GM08714 (cell line): ENCODE results near the gene MICAL3.

Experiments
- H3K4me3 ChIP-seq: fragments of 200-500 bp; sonication (Bioruptor generic); 2 replicates; pipeline ENCODE4 v1.5.1; 2014; ENCODE audit warnings: mild to moderate bottlenecking, low read length, inconsistent platforms
- ZNF274 ChIP-seq: IDR thresholded peaks from 2 replicates; pipeline ENCODE4 v1.6.1; 2012; ENCODE audit warnings: mild to moderate bottlenecking, low read depth, low read length

The MICAL3 gene

DNA sequence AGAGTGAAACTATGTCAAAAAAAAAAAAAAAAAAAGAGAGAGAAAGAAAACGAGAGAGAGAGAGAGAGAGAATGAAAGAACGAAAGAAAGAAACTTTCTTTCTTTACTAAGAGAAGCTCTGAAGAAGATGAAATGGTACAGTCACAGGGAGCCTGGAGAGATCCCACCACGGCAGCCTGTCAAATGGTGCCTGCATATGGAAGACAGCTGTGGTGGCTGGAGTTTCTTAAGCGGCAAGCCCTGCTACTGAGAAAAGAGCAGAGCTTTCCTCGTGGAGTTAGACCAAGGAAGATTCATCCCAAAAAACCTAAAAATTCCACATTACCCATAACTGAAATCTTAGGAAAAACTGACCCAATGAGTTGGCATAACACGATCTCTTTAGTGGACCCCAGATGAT is 66.7 kb downstream of the MICAL3 start:
- TF ChIP-seq ZNF274, result no peak
- H3K4me3 ChIP-seq, result no peak overlapping the region

- no peak for TF ChIP-seq ZNF274
- no peak overlapping the region for H3K4me3 ChIP-seq
Observed at GRCh38 chr22:17957204-17957603, 67.2 kb downstream of the MICAL3 start.

GRCh38 chr22:17956630-17957029 is 67.7 kb downstream of the MICAL3 start:
- H3K4me3 ChIP-seq, result no peak overlapping the region
- no peak for TF ChIP-seq ZNF274

GRCh38 chr22:17955590-17956379 is 68.6 kb downstream of the MICAL3 start:
- TF ChIP-seq ZNF274, result no peak
- H3K4me3 ChIP-seq, result no peak overlapping the region

- no peak for TF ChIP-seq ZNF274
- H3K4me3 ChIP-seq, result no peak overlapping the region
Observed at GRCh38 chr22:17954860-17955587, 69.3 kb downstream of the MICAL3 start.

DNA sequence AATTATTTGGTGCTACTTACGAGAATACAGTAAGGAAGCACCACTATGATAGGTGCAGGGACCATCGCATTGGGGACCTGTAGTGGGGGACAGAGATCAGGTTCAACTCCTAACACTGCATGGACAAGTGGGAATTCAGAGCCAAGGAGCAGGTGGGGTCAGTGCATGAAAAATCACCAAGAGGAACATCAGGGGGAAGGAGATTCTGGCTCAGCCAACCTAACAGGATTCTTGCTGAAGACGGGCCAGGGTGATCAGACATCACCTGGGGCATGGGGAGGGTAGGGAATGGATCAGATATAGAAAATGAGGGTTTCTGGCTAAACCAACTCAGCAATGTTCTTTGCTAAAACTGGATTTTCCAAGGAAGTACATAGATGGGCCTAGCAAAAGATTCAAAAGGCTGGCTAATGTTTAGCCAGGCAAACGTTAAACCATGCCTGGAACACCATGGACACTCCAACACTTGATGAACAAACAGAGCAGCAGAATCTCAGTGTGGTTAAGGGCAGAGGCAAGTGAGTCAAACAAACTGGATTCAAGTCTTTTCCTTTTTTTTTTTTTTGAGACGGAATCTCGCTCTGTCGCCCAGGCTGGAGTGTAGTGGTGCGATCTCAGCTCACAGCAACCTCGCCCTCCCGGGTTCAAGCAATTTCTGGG is 70.0 kb downstream of the MICAL3 start:
- no peak overlapping the region for H3K4me3 ChIP-seq
- no peak for TF ChIP-seq ZNF274

DNA sequence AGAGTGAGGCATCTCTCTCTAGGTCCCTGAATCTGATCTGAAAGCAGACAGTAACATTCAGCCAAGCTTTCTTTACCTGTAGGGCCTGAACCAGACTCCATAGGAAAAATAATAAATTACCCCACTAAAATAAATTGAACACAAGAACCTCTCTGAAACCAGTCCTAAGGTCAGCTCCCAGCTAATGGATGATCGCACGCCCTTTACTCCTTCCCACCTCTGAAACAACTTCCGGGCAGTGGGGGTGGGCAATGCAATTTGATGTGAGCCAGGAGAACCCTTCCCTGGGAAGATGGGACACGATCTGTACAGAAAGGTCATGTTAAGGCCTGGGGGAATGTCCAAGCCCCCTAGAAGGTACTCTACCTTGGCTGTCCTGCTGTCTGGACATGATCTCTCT is 71.2 kb downstream of the MICAL3 start:
- no peak for TF ChIP-seq ZNF274
- no peak overlapping the region for H3K4me3 ChIP-seq

DNA sequence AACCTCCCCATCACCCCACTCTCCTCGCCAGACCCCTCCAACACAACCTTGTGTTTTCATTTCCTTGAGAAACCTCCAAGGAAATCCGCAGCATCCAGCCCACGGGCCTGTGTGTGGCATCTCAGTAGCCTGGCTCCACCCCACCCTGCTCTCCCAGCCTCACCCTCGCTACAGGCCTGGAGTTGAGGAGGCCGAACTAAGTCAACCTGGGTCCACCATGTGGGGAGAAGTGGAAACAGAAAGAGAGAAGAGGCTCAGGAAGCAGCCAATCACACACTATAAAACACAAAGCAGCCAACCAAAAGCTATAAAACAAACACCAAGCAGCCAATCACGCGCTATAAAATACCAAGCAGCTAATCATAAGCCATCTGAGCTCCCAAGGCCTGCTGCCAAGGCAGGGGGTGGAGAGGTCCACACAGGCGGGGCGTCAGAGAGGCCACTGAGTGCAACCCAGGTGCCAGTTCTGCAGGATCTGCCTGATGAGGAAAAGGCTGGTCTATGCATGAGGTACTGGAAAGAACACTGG is 72.0 kb downstream of the MICAL3 start:
- TF ChIP-seq ZNF274, result no peak
- no peak overlapping the region for H3K4me3 ChIP-seq

DNA sequence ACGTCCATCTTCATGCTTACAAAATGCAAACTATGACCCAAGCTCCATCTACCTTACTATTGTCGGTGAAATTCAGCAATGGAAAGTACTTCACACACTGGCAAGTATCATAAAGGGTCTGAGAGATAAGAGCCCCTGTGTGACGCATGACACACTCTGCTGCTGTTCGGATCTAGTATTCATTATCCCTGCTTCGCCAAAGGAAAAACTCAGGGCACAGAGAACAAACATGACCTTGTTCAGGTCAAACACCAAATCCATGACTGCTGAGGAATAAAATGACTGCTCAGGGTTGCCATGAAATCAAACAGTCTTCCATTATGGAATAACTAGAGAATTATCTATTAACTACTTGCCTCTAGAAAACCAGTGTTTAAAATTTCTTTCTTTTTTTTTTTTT is 73.0 kb downstream of the MICAL3 start:
- H3K4me3 ChIP-seq, result no peak overlapping the region
- TF ChIP-seq ZNF274, result no peak

GRCh38 chr22:17950651-17951214 is 73.6 kb downstream of the MICAL3 start:
- TF ChIP-seq ZNF274, result no peak
- H3K4me3 ChIP-seq, result no peak overlapping the region

DNA sequence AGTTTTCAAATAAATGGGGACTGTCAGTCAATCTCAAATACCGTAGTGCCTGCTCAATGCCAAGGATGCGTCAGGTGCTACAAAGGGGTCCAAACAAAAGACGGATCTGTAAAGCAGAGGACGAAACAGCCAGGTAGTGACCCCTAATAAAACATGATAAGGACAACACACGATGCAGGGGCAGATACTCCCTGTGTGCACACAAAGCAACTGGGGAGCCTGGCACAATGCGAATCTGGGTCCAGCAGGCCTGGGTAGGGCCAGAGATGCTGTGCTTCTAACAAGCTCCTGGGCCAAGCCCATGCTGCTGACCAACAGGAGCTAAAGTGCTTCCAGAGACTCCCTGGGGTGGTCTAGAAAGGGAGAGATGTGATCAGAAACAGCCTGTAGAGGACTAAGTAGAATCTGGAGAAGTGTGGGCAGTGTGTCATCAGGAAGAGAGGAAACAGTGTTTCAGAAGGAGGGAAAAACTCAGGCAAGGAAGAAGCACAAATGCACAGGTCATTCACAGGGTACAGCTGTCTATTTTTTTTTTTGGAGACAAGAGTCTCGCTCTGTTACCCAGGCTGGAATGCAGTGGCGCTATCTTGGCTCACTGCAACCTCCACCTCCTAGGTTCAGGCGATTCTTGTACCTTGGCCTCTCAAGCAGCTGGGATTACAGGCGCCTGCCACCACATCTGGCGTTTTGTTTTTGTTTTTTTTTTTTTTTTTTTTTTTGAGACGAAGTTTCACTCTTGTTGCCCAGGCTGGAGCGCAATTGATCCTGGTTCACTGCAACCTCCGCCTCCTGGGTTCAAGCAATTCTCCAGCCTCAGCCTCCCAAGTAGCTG is 74.5 kb downstream of the MICAL3 start:
- TF ChIP-seq ZNF274, result no peak
- H3K4me3 ChIP-seq, result no peak overlapping the region

- no peak overlapping the region for H3K4me3 ChIP-seq
- no peak for TF ChIP-seq ZNF274
Observed at GRCh38 chr22:17948101-17948500, 76.3 kb downstream of the MICAL3 start.

- no peak for TF ChIP-seq ZNF274
- H3K4me3 ChIP-seq, result no peak overlapping the region
Observed at GRCh38 chr22:17946662-17947367, 77.5 kb downstream of the MICAL3 start.
